Astrocyte of the cerebellum (primary cell): ENCODE data around the gene ROBO2.

Experiments used
- DNase-seq: peaks from one replicate; pipeline ENCODE4 v3.0.0-alpha.2; 2011; ENCODE audit warnings: low read depth
- H3K4me3 ChIP-seq: 2 replicates; pipeline ENCODE4 v1.5.1; 2011; ENCODE audit warnings: mild to moderate bottlenecking, low read depth, low read length, moderate library complexity
- CTCF ChIP-seq: IDR thresholded peaks from 2 replicates; pipeline ENCODE4 v1.5.1; 2012; ENCODE audit warnings: low read length, low read depth, moderate library complexity, mild to moderate bottlenecking; ENCODE audit errors: missing control alignments
- in situ Hi-C: cut with HindIII; loops from 2 replicates; pipeline ENCODE4 v1.10.0; 2017; ENCODE audit warnings: low sequenced_read_pairs

Gene ROBO2

GRCh38 chr3:77072232-77072631 lies 32.3 kb downstream of the ROBO2 start:
- no peak for TF ChIP-seq CTCF
- no peak overlapping the region for H3K4me3 ChIP-seq
- in situ Hi-C loops: no loop called here
- no peak for DNase-seq

GRCh38 chr3:77078279-77078678 lies 38.4 kb downstream of the ROBO2 start:
- in situ Hi-C loops: no loop called here
- no peak for DNase-seq
- no peak overlapping the region for H3K4me3 ChIP-seq
- no peak for TF ChIP-seq CTCF

- in situ Hi-C loops: no loop called here
- no peak for TF ChIP-seq CTCF
- no peak overlapping the region for H3K4me3 ChIP-seq
- DNase-seq: no peak
Measured at GRCh38 chr3:77079988-77080610, 40.2 kb downstream of the ROBO2 start.

- peak; percentile 55 for DNase-seq
- TF ChIP-seq CTCF: no peak
- in situ Hi-C loops: no loop called here
- no peak overlapping the region for H3K4me3 ChIP-seq
Measured at GRCh38 chr3:77081240-77081661, 41.4 kb downstream of the ROBO2 start.

- in situ Hi-C loops: no loop called here
- TF ChIP-seq CTCF: no peak
- DNase-seq: no peak
Measured at GRCh38 chr3:77084511-77084910, 44.6 kb downstream of the ROBO2 start.

GRCh38 chr3:77086408-77086807 lies 46.5 kb downstream of the ROBO2 start:
- in situ Hi-C loops: no loop called here
- DNase-seq: no peak
- H3K4me3 ChIP-seq: no peak overlapping the region
- TF ChIP-seq CTCF: no peak

More at GRCh38 chr3:77084511-77084910, 44.6 kb downstream of the ROBO2 start:
- H3K4me3 ChIP-seq: no peak overlapping the region
